ENCODE results near the gene NPC1.
"Not testable (repeated sequence)": the region's sequence is repeated elsewhere in the genome, so short reads cannot be mapped to it uniquely, and the experiment has no call there.

The NPC1 gene

DNA sequence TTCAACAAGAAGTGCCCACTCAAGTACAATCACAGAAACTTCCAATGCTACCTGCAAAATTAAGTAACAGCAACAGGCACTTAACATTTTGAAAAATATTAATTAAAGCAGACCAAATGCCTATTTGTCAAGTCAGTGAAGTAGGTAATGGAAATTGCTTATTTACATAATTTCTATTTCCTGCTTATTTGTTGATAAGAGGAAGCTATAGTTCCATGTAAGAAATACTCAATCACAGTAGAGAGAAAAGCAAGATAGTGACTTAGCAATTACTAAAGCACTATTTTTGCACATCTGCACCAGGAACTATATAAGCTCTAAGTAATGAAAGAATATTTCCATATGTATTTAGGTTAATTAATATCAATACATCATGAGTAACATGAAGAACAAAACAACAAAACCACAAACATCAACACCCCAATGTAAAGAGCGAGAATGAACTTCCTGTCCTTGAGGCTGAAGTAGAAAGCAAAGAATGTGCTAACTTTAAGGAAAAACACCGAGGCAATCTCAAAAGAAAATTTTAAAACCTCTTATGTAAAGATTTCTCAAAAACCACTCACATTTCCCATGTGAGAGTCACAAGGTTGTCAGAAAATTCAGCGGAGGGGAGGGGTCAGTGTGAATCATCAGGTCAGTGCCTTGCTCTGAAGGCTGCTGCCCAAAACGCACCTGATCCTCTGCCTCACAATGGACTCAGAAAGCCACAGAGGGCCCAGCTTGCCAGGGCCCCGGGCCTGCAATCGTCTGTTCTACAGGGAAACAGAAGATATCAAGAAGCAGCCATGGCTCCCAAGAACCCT lies 12.5 kb downstream of the NPC1 start:
- DNase-seq = peak; percentile 20

- DNase-seq = no peak
Observed at GRCh38 chr18:23573020-23573419, 13.3 kb downstream of the NPC1 start.

GRCh38 chr18:23572570-23572969 lies 13.7 kb downstream of the NPC1 start:
- DNase-seq = no peak

DNA sequence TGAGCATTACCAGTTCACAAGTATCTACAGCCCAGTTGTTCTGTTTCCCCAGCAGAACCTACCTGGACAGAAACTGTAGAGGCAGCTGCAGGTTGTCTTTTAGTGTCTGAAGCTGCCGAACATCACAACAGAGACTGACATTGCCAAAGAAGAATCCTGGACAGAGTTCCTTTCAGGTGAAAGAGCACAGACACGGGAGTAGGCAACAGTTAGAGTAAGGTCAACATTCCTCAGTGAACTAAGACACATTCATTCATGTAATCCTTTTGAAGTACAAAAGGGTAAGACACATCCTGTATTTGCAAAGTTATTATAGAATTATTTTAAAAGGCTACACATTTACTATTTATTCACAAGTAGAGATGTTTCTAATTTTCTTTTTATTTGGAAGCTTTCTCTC lies 14.3 kb downstream of the NPC1 start:
- DNase-seq = no peak

DNA sequence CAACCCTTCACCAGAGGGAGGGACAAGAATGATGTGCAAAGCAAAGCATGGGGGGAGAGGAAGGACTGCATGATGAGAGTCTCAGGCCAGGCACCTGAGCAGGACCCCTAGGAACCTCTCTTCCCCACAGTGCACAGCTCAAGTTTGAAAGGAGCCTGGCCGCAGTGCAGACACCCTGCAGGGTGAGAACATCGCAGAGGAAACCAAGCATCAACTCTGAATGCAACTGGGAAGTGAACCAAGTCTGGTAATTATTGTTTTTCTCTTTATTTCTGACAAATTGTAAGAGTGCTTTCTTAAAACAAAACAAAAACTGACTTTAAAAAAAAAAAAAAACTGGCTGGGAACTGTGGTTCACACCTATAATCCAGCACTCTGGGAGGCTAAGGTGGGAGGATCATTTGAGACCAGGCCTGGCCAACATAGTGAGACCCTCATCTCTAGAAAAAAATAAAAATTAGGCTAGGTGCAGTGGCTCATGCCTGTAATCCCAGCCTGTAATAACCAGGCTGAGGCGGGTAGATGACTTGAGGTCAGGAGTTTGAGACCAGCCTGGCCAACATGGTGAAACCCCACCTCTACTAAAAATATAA lies 15.3 kb downstream of the NPC1 start:
- no peak for DNase-seq

DNA sequence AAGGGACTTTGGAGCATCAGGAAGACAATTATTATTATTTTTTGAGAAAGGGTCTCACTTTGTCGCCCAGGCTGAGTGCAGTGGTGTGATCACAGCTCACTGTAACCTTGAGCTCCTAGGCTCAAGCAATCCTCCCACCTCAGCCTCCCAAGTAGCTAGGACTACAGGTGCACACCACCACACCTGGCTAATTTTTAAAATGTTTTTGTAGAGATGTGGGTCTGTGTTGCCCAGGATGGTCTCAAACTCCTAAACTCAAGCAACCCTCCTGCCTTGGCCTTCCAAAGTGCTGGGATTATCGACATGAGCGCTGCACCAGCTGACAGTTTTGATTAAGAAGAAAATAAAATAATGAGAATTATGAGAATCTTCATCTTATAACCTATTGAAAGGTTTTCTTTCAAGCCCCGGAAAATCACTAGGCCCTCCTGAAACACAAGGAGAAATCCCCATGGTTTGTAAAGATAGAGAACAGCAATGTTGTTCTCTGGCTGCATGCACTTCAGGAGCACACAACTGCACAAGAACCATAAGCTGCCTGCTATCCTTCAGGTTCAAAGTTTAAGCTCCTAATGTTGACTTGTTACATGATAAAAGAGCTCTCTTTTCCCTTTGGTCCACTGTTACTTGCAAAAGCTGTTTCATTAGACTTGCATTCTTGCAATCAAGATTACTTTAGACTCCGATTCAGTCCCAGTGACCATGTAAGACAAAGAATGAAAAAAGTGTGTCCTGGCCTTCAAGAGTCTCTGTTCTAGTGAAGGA lies 16.8 kb downstream of the NPC1 start:
- DNase-seq = no peak

GRCh38 chr18:23568281-23569138 lies 17.8 kb downstream of the NPC1 start:
- DNase-seq = no peak

DNA sequence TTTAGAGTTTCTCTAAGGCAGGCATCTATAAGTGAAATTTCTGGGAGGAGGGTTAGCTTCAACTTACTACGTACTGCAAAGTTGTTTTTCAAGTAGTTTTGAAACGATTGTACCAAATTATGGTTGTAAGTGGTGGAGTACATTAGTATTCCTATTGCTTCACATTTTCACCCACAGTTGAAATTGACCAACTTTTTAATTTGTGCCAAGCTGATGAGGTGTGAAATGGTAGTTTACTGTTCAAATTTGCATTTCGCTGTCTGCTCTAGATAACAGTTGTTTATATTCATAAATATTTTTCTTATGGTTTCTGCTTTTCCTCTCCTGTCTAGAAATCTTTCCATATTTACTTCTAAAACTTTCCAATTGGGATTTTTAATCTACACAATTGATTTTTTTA lies 18.6 kb downstream of the NPC1 start:
- no peak for DNase-seq

GRCh38 chr18:23565916-23566547 lies 20.3 kb downstream of the NPC1 start:
- DNase-seq = no peak

DNA sequence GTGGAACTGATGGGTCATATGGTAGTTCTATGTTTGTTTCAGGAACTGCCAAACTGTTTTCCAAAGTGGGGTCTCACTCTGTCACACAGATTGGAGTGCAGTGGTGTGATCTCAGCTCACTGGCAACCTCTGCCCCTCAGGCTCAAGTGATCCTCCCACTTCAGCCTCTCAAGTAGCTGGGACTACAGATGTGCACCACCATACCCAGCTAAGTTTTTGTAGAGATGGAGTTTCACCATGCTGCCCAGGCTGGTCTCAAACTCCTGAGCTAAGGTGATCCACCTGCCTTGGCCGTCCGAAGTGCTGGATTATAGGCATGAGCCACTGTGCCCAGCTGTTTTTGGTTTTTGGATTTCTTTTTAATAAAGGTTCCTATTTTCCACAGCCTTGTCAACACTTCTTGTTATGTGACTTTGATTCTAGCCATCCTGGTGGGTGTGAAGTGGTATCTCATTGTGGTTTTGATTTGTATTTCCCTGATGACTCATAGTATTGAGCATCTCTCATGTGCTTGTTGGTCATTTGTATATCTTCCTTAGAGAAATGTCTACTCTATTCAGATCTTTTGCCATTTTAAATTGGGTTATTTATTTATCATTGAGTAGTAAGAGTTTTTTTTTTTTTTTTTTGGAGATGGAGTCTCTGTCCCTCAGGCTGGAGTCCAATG lies 22.8 kb downstream of the NPC1 start:
- DNase-seq = no peak

DNA sequence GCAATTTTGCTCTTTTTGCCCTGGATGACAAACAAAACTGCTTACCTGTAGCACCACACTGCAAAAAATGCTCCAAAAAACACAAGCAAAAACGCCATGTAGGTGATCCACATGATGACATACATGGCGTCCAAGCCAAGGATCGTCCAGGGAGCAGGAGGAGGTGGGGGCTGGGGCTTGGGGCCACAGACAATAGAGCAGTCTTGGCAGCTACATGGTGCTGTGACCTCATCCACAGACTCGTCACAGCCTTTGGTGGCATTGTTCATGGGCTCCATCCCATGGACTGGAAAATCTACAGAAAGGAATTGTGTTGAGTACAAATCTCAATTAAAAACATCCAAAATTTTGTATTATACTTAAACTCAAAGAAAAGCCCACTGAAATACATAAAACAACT lies 26.1 kb downstream of the NPC1 start:
- DNase-seq = no peak

GRCh38 chr18:23557511-23557910 lies 28.8 kb downstream of the NPC1 start:
- DNase-seq = not testable (repeated sequence)

GRCh38 chr18:23556145-23556780 lies 30.0 kb downstream of the NPC1 start:
- DNase-seq = no peak

GRCh38 chr18:23553887-23554286 lies 32.4 kb downstream of the NPC1 start:
- DNase-seq = no peak

- DNase-seq = no peak
Observed at GRCh38 chr18:23552505-23552904, 33.8 kb downstream of the NPC1 start.

DNA sequence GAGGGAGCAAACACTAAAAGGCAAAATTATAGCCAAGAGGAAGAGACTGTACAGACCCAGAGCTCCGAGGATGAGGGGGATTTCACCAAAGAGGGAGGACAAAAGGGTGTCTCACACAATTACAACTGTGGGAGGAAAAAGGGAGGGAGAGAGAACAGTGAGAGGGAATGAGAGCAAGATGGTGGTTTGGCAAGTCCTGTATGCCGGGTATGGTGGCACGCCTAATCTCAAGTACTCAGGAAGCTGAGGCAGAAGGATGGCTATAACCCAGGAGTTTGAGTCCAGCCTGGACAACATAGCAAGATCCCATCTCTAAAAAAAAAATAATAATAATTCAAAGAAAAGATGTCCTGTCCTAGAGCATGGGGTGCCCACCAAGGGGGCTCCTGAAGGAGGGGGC lies 34.3 kb downstream of the NPC1 start:
- no peak for DNase-seq

DNA sequence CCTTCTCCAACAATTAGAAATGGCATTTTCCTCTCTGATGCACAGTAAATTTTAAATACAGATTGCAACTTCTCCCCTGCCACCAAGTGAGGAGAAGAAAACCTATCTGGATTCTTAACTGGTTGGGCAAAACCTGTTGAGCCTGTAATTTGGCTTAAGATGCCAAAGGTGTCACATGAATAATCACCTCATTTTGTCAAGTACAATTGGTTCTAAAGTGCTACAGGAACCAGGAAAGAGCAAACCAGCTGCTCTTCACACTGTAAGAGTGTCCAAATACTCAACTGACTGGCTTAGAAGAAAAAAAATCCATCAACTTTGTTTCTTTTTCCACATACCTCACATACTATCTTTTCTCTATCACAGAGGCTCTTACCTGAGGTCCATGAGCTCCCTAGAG lies 35.4 kb downstream of the NPC1 start:
- no peak for DNase-seq

DNA sequence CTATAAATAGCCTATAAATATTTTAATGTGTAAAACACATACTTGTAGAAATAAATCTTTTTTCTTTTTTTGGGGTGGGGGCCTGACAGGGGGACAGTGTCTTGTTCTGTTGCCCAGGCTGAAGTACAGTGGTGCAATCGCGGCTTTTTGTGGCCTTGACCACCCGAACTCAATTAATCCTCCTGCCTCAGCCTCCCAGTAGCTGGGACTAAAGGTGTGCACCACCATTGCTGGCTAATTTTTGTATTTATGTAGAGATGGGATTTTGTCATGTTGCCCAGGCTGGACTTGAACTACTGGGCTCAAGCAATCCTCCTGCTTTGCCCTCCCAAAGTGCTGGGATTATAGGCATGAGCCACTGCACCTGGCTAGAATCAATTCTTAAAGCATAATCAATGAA lies 37.6 kb downstream of the NPC1 start:
- no peak for DNase-seq

DNA sequence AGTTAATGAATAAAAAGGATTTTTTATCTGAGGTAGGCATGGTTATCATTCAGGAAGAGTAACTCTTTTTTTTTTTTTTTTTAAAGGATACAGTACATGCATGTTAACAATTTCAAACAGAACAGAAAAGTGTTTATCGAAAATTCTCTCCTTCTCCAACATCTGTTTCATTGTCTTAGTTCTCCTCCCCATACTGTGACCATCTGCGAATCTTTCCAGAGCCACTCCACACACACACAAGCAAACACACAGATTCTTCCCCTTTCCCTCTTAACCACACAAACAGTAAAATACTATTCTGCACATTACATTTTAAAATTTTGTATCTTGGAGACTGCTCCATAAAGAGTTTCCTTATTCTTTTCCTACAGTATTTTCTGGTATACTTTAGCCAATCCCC lies 38.0 kb downstream of the NPC1 start:
- no peak for DNase-seq

- no peak for DNase-seq
Observed at GRCh38 chr18:23547846-23548245, 38.5 kb downstream of the NPC1 start.

GRCh38 chr18:23547306-23547705 lies 39.0 kb downstream of the NPC1 start:
- no peak for DNase-seq

Measured in stimulated activated CD4-positive, alpha-beta T cell treated with anti-CD3 and anti-CD28 coated beads, Interleukin-1b, Interleukin-23, amount 100 ng/mL, for 48 hours (primary cell).